ENCODE results near the gene CACNG7. TPM values are rescaled to one million over a fixed set of nuclear protein-coding genes. Genes with fewer than 3 reads are reported as not detected.
A peak's percentile ranks its signal among the peaks of the same experiment; 100 is the strongest.

The CACNG7 gene
- total and polyA plus RNA-seq, 10 of the 15 experiments (the other 5 are each of a cell fraction or from before 2014, with no cell fraction given), result not detected

GRCh38 chr19:53917356-53917755 is 8.3 kb downstream of the CACNG7 start:
- CTCF ChIA-PET, result no interaction called here

GRCh38 chr19:53927739-53928138 is 18.7 kb downstream of the CACNG7 start:
- Histone ChIP-seq H3K9me3 (replicated peaks; ENCODE audit: control insufficient read depth, insufficient read depth, low read length) (no peaks in the 10 kb centered on the region; the same call in 2 of the 3 replicates), H3K4me2 (ENCODE audit: control insufficient read depth, insufficient read depth) (no peak overlapping the region), H3K27me3 (replicated peaks in 1 of 2; ENCODE audit: control insufficient read depth in 2 of 2, insufficient read depth in 2 of 2, low read length in 1 of 2) (no peaks in the 10 kb centered on the region), H3K9ac (ENCODE audit: control insufficient read depth, insufficient read depth, low read length) (no peak overlapping the region), H3K79me2 (ENCODE audit: control insufficient read depth, insufficient read depth, low read length) (no peaks in the 10 kb centered on the region), H3K27ac (ENCODE audit: control insufficient read depth, insufficient read depth) (no peak overlapping the region), H3K36me3 (ENCODE audit: control insufficient read depth in 2 of 2, insufficient read depth in 2 of 2, low read length in 1 of 2) (no peaks in the 10 kb centered on the region), H3K4me3 (no peak overlapping the region), H2AFZ (ENCODE audit: control insufficient read depth, low read depth, low read length) (no peak overlapping the region), H4K20me1 (ENCODE audit: control insufficient read depth, insufficient read depth) (no peaks in the 10 kb centered on the region), H3K4me1 (ENCODE audit: control insufficient read depth, insufficient read depth, low read length) (no peaks in the 10 kb centered on the region)
- no peak for FAIRE-seq
- ChIA-PET SMC1A (ENCODE audit: uncharacterized antibody, unreplicated experiment) (no interaction called here), POLR2A (no interaction called here), RAD21 (ENCODE audit: unreplicated experiment) (no interaction called here), CTCF (no interaction called here)
- no peak for DNase-seq (ENCODE audit: low read depth, low spot score)
- TF ChIP-seq REST (IDR thresholded peaks at IDR 0.05; ENCODE audit: low read depth, low read length), result peak; percentile 77; the same call in 1 of the 2 replicates
- no peak for TF ChIP-seq SMAD5 (IDR thresholded peaks at IDR 0.05; ENCODE audit: low read depth)
- no peak for TF ChIP-seq MTA3 (IDR thresholded peaks at IDR 0.05; ENCODE audit: borderline replicate concordance, low read length)
- TF ChIP-seq SMC3 (IDR thresholded peaks at IDR 0.05; ENCODE audit: borderline replicate concordance, low read length), result no peak
- no peak for TF ChIP-seq PKNOX1 (IDR thresholded peaks at IDR 0.05)
- no peak for TF ChIP-seq POU2F2 (IDR thresholded peaks at IDR 0.05; ENCODE audit: borderline replicate concordance, low read depth, low read length)
- TF ChIP-seq CEBPB (IDR thresholded peaks at IDR 0.05; ENCODE audit: borderline replicate concordance in 1 of 2, low read depth in 2 of 2, low read length in 2 of 2), result no peak
- 19% methylated on average over 2 of the region's 8 CpGs for WGBS (ENCODE audit: insufficient coverage, insufficient replicate concordance, low lambda C conversion rate, missing lambda C conversion rate)
- no TSS peak for BruUV-seq (replicated peaks)
- intact Hi-C loops (cut with micrococcal nuclease; ENCODE audit: unreplicated experiment) (no loop called here), in situ Hi-C loops (cut with MboI) (no loop called here)
- ATAC-seq, result no peak

More at GRCh38 chr19:53917356-53917755, 8.3 kb downstream of the CACNG7 start:
- WGBS (ENCODE audit: insufficient coverage, insufficient replicate concordance, low lambda C conversion rate, missing lambda C conversion rate), result 47% methylated on average over 7 of the region's 7 CpGs
- Histone ChIP-seq H2AFZ (ENCODE audit: control insufficient read depth, low read depth, low read length) (no peak overlapping the region), H4K20me1 (ENCODE audit: control insufficient read depth, insufficient read depth) (no peaks in the 10 kb centered on the region), H3K4me3 (no peak overlapping the region), H3K4me1 (ENCODE audit: control insufficient read depth, insufficient read depth, low read length) (no peaks in the 10 kb centered on the region), H3K4me2 (ENCODE audit: control insufficient read depth, insufficient read depth) (no peak overlapping the region), H3K36me3 (ENCODE audit: control insufficient read depth in 2 of 2, insufficient read depth in 2 of 2, low read length in 1 of 2) (no peaks in the 10 kb centered on the region), H3K9me3 (replicated peaks; ENCODE audit: control insufficient read depth, insufficient read depth, low read length) (no peaks in the 10 kb centered on the region; the same call in 2 of the 3 replicates), H3K9ac (ENCODE audit: control insufficient read depth, insufficient read depth, low read length) (no peak overlapping the region), H3K27ac (ENCODE audit: control insufficient read depth, insufficient read depth) (no peak overlapping the region), H3K27me3 (replicated peaks in 1 of 2; ENCODE audit: control insufficient read depth in 2 of 2, insufficient read depth in 2 of 2, low read length in 1 of 2) (no peaks in the 10 kb centered on the region), H3K79me2 (ENCODE audit: control insufficient read depth, insufficient read depth, low read length) (no peaks in the 10 kb centered on the region)
- FAIRE-seq, result no peak
- DNase-seq (ENCODE audit: low read depth, low spot score), result no peak
- SMC1A ChIA-PET (ENCODE audit: uncharacterized antibody, unreplicated experiment), result interaction anchor here (0.6 kb wide), 1 partner anchor 1966 kb away, joined by 3 read pairs; no protein-coding TSS in a partner anchor
- RAD21 ChIA-PET (ENCODE audit: unreplicated experiment), result interaction anchor here (0.7 kb wide), 1 partner anchor 313 kb away, joined by 4 read pairs; no protein-coding TSS in a partner anchor
- no peak for ATAC-seq
- POLR2A ChIA-PET, result no interaction called here
- intact Hi-C loops (cut with micrococcal nuclease; ENCODE audit: unreplicated experiment), result no loop called here
- TF ChIP-seq TCF12 (IDR thresholded peaks at IDR 0.05; ENCODE audit: low read depth, low read length) (no peak), BACH1 (IDR thresholded peaks at IDR 0.05; ENCODE audit: borderline replicate concordance) (no peak), RBBP5 (conservative IDR thresholded peaks at IDR 0.05) (no peak), HDAC2 (IDR thresholded peaks at IDR 0.05) (no peak), BHLHE40 (IDR thresholded peaks at IDR 0.05; ENCODE audit: borderline replicate concordance in 1 of 2, low read depth in 2 of 2, low read length in 1 of 2) (no peak), NR2C2 (IDR thresholded peaks at IDR 0.05; ENCODE audit: borderline replicate concordance, control insufficient read depth, insufficient read length, low read depth) (no peak), POLR2AphosphoS2 (IDR thresholded peaks at IDR 0.05; ENCODE audit: low read depth, low read length) (no peak), CREB1 (IDR thresholded peaks at IDR 0.05; ENCODE audit: low read depth) (no peak), BMI1 (IDR thresholded peaks at IDR 0.05; ENCODE audit: borderline replicate concordance) (no peak), POLR2A (IDR thresholded peaks at IDR 0.05; ENCODE audit: low read depth, low read length) (no peak), SIX5 (IDR thresholded peaks at IDR 0.05; ENCODE audit: low read depth, low read length, severe bottlenecking) (no peak), CHD4 (IDR thresholded peaks at IDR 0.05) (no peak)
- in situ Hi-C loops (cut with MboI), result no loop called here
- BruUV-seq (replicated peaks), result no TSS peak

All from GM12878 (cell line).